NCI-H2107 (cell line): Measurements from ENCODE around the gene TTC7B.
A peak's percentile ranks its signal among the peaks of the same experiment; 100 is the strongest.

Source experiments
- DNase-seq: peaks from one replicate; lab custom pipeline; 2025; lab: John Stamatoyannopoulos, UW

The TTC7B gene

DNA sequence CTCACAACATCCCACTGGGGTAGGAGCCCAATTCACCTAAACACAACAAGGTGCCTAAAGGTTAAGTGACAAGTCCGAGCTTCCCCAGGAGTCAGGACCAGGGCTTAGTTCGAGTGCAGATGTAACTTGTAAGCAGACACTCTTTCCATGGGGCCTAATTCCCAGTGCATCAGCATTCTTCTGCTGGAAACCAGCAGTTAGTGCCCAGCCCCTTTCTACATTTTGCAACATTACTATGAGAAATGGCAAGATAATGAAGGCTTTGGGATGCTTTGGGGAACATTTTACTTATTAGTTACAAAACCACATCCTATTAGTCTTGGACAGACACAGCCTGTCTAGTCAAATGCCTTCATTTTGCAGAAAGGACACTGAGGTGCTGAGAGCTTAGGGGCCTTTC lies 239.6 kb downstream of the TTC7B start:
- no peak for DNase-seq

DNA sequence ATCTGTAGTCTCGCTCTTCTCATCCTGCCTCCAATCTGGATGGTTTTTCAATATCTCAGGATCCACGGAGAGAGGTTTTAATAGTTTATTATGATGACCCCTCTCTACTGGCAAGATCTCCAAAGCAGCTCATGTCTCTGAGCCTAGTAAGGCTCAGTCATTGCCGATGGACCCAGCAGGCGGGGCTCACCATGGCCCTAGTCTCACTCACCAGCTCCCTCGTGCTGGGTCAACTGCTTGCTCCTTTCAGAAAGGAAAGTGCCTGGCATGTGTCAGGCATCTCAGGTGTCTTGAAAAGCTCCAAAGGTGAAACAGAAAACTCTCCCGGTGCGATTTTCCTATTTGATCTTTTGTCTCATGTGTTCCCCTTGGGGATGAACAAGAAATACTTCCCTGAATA lies 240.4 kb downstream of the TTC7B start:
- DNase-seq: no peak

DNA sequence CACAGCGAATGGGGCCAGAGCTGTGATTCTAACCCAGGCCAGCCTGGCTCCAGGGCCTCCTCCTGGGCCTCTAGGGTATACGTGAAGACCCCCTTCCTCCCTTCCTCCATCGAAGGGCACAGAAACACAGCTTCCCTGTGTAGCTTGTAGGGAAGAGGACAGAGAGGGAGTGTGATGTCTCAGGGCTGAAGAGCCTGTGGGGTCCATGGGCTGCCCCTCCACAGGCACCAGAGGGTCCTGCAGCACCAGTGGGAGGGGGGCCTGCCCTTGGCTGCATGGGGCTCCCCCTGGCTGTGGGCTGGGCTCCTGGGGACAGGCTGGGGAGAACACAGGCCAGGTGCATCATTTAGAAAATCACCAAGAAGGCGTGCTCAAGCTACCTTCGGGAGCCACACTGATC lies 240.9 kb downstream of the TTC7B start:
- DNase-seq: no peak

DNA sequence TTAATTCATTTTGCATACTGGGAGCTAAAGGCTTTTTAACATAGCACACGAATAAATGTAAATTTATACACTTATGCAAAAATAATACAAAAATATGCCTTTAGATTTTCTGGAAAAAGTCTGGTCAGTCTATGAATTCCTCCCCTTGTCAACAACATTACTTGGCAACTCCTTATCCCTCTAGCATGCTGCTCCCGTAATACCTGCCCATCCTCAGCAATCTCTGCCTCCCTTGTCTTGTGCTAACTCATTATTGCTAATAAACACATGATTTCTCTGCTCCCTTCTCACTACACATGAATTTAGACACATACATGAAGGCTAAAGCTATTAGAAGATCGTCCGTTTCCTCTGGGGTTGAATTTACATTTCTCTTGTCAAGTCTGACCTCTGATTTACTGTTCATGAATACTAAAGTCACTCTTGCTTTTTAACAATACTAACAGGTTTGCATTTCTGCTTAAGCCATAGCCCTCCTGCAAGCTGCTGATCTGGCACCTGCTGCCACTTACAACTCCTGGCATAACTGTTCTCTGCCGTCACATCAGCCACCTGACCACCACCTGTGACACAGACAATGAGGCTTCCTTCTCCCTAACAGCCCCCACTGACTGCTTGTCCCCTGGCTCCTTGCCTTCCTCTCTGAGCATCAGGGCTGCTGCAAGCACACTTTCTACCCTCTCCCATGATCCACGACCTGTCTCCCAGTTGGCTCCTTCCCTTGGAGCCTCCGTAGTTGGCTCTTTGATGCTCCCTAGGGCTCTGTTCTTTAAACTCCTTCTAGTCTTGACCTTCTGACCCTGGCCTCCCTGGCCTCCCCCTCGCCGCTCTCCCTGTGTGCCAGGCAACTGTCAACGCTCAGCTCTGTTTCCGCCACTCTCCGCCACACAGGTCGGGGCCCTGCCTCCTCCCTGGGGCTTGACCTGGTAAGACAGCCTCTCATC lies 241.8 kb downstream of the TTC7B start:
- peak; percentile 73 for DNase-seq

DNA sequence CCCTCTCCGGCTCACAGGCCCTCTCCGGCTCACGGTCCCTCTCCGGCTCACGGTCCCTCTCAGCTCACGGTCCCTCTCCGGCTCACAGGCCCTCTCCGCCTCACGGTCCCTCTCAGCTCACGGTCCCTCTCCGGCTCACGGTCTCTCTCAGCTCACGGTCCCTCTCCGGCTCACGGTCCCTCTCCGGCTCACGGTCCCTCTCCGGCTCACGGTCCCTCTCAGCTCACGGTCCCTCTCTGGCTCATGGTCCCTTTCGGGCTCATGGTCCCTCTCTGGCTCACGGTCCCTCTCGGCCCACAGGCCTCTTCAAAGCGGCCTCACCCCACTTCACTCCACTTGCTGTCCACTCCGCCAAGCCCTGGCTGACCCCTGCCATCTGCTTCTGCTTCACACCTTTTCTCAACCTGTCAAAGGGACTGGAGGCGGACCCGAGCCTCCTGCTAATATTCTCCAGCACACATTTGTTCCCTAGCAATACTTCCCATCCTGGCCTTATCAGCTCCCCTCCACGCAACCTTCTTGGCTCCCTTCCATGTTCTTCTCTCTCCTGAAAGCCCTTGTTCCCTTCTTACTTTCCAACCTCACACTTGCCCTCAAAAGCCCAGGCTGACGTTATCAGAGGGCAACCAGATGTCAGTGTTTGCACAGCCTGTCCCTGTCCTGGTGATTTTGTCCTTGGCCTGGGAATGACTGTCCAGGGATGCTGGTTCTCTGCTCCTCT lies 242.7 kb downstream of the TTC7B start:
- no peak for DNase-seq

DNA sequence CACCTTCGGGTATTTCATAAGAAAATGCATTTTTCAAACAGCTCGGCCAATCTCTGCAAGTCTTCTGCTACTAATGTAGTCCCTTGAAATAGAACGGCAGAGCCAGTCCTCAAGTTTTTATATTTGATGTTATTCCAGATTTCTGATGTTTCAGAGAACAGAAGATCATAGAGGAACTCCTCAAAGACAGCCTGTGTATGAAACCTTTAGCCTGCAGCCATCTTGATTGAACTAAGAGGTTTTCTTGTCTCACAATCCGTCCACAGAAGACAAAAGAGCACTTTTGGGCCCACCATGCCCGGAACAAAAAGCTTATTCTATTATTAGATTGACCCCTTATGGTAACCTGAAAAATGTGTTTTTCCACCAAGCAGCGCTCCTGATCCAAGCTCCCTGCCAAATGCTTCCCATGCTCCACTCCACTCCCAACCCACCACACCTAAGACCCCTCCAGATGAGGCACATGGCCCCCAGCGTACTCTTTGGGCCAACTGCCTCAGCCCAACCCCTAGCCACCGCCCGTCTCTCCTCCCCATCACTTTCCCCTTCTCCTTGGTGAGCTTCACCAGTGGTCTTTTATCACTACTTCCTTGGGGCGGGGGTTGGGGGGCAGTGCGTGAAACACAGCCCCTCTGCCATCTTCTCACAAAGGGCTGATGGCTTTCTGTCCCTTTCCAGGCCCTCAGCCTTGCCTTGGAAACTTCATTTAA lies 243.6 kb downstream of the TTC7B start:
- no peak for DNase-seq

DNA sequence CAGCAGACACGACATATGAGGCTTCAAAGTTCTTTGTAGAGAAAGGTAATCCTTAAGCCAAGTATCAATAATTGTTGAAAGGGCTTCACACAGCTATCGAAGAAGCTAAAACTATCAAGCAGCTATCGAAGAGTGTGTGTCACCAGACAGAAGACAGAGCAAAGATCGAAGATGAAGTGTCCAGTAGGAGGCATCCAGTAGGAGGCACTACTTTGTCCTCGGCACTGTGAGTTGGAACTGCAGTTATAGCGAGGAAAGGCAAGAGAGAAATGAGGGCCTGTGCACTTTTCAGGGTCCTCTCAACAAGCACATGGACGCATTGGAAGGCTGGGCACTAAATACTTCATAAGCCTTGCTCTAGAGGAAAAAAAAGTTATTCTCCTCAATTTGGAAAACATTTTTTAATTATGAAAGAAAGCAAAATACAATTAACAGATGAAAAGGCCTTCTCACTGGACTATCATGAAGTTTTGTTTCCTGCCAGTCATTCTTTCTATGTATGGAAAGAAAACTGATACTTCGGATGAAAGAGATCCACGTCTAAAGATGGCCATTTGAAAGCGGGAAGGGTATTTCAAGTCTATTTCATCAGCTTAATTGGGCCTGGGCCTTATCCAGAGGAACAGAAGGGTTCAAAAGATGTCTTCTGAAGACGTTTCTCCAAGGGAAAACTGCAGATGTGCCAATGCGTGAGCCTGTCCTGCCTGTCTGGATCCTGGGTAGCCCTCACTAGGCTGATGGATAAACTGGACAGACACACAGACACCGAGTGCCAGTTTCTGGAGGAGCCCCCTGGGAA lies 244.9 kb downstream of the TTC7B start:
- DNase-seq: no peak

DNA sequence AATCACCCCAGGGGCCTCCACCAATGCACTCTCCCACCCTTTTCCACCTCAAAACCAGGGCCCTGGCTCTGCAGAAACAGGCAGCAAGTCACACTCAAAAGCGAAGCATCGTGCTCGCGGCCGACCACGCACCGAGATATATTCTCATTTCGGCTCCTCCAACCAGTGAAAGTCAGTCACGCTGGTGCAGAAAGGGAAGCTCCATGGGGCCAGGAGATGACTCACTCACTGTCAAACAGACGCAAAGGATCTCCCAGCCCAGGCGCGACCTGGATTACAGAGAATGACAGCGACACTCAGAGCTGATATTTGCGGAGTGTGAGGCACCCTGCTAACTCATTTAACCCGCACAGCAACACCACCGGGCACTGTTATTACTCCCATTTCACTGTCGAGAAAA lies 245.8 kb downstream of the TTC7B start:
- DNase-seq: no peak

DNA sequence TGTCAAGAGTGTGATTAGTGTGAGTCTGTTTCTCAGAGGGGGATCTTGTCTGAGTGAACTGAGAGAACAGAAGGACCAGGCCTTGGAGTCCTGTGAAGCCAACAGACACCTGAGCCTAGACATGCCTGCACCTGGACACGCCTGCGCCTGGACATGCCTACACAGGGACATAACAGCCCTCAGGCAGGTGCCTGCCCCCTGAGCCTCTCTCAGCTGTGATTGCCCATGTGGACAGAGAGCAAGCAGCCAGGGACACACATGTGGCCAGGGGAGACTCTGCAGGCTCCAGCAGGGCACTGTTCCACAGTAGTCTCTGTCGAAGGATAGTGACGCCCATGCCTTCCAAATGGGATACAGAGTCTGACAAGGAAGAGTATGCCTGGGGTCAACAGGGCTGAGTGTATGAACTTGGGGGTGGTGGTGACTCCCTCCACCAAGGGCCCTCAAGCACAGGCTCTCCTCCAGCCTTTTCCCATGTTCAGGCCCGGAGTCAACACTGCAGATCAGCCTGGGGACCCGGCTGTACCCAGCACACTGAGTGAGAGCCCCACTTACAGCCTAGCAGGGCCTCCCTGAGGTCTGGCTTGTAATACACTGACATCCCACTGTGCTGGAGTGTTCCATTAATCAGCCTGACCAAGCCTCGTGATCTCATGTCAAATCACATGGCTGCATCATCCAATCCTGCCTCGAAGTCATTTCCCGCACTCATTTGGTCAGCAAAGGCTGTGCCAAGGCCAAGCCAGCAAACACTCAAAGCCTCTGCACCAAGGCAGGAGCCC lies 246.4 kb downstream of the TTC7B start:
- DNase-seq: no peak

DNA sequence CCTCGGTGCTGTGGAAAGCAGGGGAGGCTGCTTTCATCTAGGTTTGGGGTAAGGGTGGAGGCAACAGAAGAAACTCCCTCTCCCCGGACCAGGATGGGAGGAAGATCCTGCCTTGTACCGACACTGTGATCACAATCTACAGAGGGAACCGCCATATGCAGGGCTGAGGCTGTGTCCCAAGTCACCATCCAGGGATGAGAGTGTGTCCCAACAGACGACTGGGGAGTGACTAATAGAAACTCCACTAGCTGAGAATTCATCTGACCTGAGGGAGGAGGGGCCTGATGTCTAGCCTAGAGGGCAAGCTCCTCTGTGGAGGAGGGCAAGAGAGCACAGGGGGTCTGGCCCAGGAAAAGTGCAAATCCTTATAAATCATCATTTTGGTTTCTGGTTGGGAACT lies 247.0 kb downstream of the TTC7B start:
- DNase-seq: no peak

DNA sequence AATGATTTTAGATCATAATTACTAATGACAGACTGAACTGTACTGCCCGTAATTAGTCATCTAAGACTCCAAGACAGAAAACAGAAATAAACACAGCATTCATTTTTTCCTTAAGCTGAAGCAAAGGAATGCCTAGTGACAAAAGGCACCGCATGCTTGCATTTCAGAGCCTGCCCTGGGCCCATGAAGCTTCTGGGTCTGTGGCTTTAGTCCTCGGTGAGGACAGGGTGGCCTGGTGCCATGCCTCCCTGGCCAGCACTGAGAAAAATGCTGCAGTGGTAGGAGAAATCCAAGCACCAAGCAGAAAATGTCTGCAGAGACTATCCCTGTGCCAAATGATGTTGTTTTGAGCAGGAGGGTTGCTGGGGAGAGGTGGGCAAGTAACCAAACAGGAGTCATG lies 247.8 kb downstream of the TTC7B start:
- no peak for DNase-seq

DNA sequence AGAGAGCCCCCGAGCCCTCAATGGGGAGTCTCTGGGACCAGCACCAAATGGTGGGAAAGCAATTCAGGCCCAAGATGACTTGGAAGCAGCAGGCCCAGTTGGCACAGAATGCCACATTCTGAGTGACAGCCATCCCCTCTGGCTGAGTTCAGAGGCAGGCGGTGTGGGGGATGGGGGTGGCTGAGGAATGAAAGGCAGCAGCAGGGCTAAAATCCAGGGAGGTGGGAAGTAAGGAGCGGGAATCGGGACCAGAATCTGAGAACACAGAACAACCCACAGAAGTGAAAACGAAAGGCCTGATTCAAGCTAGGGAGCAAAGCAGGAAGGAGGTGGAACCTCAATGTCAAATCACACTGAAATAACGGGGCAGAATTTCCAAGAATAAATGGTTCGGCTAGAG lies 248.2 kb downstream of the TTC7B start:
- no peak for DNase-seq

DNA sequence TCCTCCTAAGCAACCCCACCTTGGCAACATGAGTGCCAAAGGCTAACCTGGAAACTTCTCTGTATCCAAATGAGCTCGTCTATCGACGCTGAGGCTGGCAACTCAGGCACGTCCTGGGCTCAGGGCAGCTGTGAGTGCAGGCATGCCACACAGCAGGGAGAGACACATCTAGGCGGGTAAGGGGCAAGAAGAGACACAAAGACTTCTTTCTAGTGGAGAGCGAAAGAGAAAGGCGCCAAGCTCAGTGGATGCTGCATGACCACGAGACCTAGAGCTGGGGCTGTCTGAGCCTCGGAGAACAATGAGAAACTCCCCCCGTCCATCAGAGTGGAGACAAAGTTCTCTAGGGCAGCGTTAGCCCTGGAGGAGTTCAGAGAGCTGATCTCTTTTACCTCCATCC lies 249.0 kb downstream of the TTC7B start:
- no peak for DNase-seq

DNA sequence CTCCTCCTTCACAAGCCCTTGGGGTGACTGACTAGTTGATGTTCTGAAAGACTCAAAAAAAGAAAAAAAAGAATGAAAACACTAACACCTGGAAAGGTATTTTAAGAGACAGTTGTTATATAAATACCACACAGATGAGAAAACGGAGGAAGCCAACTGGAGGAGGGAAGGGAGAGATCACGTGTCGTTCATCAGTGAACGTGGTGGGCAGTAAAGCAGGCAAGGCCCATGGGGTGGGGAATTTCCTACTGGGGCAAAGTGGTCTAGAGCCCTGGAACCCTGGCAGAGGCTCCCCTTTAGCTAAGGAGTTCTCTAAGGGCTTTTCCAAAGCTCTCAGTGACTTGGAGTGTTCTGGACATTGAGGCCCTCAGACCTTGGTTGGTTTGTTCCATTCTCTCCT lies 249.7 kb downstream of the TTC7B start:
- no peak for DNase-seq

DNA sequence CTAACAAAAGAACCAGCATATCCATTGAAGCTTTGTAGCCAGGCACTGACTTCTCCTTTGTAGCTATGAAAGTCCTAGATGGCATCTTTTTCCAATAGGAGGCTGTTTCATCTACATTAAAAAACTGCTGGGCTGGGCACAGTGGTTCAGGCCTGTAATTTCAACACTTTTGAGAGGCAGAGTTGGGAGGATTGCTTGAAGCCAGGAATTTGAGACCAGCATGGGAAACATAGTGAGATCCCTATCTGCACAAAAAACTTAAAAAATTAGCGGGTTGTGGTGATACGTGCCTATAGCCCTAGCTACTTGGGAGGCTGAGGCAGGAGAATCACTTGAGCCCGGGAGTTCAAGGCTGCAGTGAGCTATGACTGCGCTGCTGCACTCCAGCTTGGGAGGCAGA lies 251.7 kb downstream of the TTC7B start:
- no peak for DNase-seq

DNA sequence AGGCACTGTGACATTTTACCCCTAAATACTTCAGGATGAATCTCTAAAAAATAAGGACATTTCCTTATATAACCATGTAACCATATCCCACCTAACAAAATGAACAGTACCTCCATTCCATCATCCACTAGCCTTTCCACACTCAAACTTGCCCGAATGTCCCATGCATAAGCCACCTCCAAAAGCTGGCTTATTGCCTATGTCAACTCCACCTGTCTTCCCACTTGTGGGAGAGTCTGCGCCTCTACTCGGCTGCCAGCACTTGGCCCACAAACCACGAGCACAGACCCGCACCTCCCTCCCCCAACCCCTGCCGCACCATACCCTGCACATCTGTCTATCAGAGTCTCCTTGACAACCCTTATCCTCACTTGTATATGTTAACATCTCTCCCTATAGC lies 253.6 kb downstream of the TTC7B start:
- no peak for DNase-seq

DNA sequence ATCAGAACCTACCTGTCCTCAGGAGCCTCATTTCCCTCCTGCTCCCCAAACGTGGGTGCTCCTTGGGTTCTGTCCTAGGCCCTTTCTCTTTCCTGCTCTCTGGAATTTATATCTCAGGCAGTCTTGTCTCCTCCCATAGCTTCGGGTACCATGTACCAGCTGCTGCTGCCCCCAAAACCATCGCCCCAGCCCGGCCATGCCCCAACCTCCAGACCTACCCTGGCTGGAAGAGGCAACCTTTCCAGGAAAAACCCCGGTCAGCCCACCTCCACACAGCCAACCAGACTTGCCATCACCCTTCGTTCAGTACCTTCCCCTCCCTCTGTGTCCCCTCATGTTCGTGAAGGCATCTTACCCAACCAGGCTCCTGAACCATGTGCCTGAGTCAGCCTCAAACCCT lies 254.3 kb downstream of the TTC7B start:
- DNase-seq: no peak

DNA sequence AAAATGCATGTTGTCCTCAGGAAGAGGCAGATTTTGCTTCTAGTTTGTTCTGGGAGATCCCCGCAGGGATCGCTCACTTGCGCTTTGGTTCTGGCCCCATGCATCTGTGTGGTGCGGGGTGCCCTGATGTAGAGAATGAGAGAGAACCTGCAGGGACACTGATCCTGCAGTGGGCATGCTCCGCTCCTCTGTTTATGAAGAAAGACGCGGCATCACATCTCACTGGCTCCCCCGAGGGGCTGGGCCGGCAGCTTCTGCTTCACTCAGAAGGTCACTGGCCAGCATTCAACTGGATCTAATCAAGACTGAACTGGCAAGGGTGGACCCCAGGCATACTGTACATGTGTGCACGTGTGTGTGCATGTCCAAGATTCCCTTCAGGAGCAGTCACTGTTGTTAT lies 255.2 kb downstream of the TTC7B start:
- DNase-seq: no peak

DNA sequence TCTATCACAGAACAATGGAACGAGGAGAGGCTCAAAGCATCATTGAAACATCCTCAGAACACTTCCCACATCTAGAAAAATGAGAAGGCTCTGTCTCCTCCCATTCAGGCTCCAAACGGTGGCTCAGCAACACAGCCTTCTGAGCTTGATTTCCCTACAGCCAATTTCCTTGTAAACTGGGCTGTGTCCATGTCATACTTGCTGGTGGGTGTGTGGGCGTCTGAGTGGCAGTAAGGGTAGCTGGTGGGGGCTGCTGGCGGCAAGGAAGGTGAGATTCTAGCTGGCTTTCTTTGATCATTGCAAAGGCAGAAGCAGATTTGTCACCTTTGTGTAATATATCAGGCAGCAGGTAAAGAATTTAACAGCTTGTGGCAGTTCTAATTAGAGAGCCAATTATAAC lies 255.7 kb downstream of the TTC7B start:
- DNase-seq: no peak

DNA sequence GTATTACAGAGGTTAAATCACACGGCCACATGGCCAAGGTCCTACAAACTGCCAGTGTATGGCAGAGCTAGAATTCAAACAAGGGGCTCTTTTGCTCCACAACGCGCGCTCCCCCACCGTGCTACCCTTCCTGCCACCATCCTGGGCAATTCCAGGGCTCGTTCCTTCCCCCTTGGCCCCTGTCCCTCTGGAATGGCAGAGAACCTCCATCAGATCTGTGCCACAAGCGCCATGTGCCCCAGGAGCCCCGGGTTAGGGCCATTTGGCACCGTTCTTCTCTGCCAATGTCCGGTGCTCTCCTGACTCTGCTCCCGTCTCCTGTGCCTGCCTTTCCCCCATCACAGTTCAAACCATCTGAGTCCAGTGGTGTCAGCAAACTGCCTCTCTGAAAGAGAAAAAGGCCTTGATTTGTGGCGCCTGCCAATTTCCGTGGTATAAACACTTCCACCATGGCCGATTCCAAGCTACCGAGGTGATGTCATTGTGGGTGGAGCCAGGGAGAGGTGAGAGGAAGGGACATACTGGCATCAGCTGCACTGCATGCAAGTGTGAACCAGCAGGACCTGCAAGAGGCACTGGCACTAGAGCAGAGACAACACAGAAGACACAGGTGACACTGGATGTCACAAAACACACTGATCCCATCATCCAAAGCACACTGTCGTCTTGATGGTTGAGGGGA lies 256.3 kb downstream of the TTC7B start:
- DNase-seq: no peak
